ENCODE data around the gene SPOUT1.
"Not testable (repeated sequence)": the region's sequence is repeated elsewhere in the genome, so short reads cannot be mapped to it uniquely, and the experiment has no call there.

The SPOUT1 gene, protein sequence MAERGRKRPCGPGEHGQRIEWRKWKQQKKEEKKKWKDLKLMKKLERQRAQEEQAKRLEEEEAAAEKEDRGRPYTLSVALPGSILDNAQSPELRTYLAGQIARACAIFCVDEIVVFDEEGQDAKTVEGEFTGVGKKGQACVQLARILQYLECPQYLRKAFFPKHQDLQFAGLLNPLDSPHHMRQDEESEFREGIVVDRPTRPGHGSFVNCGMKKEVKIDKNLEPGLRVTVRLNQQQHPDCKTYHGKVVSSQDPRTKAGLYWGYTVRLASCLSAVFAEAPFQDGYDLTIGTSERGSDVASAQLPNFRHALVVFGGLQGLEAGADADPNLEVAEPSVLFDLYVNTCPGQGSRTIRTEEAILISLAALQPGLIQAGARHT

DNA sequence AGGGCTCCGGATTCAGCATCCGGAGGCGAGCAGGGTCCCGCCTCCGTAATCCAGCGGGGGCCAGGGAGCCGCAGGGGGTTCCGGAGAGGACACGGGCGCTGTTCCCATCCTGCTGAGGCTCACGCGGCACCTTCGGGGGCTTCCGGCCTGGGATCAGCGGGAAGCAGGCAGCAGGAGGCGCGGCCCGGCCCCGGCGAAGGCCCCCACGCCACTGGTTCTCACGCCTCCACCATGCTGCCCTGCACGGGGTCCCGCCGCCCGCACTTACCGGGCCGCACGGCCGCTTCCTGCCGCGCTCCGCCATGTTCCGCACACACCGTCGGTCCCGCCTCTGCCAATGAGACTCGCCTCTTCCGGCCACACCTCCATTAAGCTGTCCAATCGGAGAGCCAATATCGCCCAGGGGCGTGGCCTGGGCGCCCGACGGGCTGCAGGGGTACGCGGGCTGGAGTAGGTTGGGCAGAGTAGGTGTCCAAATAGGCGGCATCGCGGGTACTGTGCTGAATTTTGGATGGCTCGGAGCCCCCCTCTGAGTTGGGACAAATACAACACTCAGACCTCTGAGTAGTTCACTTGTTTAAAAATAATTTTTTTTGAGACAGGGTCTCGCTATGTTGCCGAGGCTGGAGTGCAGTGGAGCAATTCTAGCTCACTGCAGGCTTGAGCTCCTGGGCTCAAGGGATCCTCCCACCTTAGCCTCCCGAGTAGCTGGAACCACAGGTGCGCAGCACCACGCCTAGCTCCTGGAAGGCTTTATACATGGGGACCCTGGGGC lies at the start of gene SPOUT1:
SPOUT1 (minus strand) TSS at position 318 of the 775 bp plus-strand sequence; CDS start at position 304, 14 bp downstream.
- DNase-seq: peak; percentile 95 to 96 (median 96)

DNA sequence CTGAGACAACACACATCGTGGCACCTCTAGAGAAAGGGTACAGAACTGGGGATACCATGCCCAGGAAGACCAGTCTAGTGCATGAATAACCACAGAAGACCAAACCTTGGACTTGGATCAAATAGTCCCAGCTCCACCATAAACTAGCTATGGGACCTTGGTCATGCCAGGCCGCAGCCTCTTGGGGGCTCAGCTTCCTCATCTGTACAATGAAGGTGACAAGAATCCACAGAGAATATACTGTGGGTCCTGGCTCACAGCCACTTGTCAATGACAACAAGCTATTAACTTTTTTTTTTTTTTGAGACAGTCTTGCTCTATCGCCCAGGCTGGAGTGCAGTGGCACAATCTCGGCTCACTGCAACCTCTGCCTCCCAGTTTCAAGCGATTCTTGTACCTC lies 48.3 kb upstream of the SPOUT1 start:
- DNase-seq: no peak

DNA sequence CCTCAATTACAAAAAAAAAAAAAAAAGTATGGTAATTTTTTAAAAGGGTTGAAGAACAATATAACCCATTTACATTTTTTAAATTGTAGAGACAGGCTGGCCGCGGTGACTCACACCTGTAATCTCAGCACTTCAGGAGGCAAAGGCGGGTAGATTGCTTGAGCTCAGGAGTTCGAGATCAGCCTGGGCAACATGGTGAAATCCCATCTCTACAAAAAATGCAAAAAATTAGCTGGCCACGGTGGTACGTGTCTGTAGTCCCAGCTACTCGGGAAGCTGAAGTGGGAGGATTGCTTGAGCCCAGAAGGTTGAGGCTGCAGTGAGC lies 41.3 kb upstream of the SPOUT1 start:
- DNase-seq: not testable (repeated sequence)

DNA sequence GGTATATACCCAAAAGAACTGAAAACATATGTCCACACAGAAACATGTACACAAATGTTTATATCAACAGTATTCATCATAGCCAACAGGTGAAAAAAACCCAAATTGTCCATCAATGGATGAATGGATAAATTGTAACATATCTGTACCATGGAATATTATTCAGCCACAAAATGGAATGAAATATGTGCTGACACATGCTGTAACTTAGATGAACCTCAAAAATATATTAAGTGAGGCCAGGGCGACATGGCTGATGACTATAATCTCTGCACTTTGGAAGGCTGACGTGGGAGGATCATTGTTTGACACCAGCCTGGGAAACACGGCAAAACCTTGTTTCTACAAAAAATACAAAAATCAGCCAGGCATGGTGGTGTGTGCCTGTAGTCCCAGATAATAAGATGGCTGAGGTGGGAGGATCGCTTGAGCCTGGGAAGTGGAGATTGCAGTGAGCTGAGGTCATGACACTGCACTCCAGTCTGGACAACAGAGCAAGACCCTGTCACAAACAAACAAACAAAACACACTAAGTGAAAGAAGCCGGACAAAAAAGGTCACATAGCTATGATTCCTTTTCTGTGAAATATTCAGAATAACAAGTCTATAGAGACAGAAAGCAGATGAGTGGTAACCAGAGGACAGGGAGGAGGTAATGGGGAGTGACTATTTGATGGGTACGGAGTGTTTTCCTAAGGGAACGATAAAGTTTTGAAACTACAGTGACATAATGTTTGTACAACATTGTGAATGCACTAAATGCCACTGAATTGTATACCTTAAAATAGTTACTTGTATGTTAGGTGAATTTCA lies 40.7 kb upstream of the SPOUT1 start:
- no peak for DNase-seq

DNA sequence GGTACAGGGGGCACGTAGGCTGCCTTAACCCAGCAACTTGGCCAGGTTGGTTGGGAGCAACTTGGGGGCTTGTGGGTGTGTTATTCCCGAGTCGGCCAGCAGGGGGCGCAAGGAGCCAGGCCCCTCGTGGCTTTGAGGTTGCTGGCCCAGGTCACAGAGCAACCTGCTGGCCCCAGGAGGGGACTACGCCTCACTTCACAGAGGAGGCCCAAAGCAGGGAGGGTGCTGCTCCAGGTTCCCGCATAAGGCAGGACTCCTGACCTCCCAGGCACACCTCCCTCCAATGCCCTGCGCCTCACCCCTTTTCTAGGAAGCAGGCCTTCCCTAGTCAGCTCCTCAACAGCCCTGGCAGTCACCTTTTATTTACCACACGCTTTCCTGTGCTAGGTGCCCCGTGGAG lies 34.1 kb upstream of the SPOUT1 start:
- peak; percentile 65 to 85 (median 76) for DNase-seq

DNA sequence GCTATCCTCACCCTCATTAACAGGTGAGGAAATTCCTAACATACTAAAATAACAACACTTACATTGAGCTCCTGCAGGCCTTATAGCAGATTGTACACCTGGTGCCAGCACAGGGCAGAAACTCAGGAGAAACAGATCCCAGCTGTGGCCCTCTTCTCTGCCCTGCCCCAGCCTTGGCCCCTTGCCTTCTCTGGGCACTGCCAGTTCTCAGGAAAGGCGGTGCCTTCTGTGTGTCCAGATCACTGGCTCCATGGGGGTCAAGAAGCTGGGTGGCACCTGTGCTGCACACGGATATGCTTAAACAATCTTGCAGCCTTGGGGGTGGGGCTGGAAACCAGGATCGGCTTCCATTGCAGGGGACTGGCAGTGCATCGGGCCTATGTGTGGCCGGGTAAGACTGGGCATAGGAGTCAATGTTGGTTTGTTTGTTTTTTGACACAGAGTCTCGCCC lies 32.8 kb upstream of the SPOUT1 start:
- no peak for DNase-seq

DNA sequence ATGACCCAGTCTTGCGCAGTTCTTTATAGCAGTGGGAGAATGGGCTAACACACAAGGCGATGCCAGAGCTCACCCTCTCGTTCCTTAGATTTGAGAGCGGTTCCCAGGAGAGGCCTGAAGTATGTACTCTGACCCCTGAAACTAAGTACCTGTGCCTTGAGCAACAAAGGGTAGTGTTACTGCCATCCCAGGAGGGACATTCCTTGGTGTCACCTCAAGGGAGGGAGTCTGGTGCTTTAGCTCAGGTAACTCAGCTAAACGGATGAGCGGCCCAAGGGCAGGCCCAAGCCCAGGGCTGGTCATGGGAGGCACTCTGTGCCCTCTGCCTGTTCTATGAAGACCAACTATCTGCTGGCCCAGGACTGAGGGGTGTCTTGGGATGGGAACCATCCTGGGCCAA lies 31.9 kb upstream of the SPOUT1 start:
- no peak for DNase-seq

DNA sequence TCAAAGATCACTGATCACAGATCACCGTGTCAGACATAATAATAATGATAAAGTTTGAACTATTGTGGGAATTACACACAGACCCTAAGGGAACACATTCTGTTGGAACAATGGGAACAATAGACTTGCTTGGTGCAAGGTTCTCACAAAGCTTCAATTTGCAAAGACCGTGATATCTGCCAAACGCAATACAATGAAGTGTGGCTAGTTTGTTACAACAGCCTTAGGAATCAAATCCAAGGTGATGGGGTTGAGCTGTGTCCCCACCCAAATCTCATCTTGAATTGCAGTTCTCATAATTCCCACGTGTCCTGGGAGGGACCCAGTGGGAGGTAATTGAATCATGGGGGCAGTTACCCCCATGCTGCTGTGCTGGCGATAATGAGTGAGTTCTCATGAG lies 31.3 kb upstream of the SPOUT1 start:
- no peak for DNase-seq

DNA sequence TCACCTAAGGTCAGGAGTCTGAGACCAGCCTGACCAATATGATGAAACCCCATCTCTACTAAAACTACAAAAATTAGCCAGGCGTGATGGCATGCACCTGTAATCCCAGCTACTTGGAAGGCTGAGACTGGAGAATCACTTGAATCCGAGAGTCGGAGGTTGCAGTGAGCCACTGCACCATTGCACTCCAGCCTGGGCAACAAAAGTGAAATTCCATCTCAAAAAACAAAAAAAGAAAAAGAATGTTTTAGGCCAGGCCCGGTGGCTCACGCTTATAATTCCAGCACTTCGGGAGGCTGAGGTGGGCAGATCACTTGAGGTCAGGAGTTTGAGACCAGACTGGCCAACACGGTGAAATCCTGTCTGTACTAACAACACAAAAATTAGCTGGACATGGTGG lies 28.9 kb upstream of the SPOUT1 start:
- DNase-seq: not testable (repeated sequence)

DNA sequence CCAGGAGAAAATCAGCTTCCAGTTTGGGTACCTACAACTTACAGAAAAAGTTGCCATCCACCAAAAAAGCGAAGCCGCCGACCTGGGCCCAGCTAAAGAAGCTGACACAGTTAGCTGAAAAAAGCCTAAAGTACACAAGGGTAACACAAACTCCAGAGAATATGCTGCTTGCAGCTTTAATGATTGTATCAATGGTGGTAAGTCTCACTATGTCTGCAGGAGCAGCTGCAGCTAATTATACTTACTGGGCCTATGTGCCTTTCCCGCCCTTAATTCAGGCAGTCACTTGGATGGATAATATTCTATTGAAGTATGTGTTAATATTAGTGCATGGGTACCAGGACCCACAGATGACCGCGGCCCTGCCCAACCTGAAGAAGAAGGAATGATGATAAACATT lies 24.9 kb upstream of the SPOUT1 start:
- not testable (repeated sequence) for DNase-seq

DNA sequence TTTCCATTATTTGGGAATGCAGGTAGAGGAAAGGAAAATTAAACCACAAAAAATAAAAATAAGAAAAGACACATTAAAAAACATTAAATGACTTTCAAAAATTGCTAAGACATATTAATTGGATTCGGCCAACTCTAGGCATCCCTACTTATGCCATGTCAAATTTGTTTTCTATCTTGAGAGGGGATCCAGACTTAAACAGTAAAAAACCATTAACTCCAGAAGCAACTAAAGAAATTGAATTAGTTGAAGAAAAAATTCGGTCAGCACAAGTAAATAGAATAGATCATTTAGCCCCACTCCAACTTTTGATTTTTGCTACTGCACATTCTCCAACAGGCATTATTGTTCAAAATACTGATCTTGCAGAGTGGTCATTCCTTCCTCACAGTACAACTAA lies 23.1 kb upstream of the SPOUT1 start:
- not testable (repeated sequence) for DNase-seq

DNA sequence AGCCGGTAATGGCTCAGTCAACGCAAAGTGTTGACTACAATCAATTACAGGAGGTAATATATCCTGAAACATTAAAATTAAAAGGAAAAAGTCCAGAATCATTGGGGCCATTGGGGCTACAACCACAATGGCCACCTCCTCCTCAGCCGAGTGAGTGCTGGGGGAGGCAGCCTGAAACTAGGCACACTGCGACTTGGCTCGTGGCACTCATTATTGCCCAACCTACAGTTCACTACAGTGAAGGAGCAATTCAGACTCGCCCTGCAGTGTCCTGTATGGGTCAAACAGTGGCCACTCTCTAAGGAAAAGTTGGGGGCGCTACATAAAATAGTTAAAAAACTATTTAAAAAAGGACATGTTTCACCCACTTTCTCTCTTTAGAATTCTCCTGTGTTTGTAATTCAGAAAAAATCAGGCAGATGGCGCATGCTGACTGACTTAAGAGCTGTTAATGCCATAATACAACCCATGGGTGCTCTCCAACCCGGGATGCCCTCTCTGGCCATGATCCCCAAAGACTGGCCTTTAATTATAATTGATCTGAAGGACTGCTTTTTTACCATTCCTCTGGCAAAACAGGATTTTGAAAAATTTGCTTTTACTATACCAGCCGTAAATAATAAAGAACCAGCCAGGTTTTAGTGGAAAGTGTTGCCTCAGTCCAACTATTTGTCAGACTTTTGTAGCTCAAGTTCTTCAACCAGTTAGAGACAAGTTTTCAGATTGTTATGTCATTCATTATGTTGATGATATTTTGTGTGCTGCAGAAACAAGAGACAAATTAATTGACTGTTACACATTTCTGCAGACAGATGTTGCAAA lies 22.4 kb upstream of the SPOUT1 start:
- peak; percentile 65 to 69 (median 65) for DNase-seq

DNA sequence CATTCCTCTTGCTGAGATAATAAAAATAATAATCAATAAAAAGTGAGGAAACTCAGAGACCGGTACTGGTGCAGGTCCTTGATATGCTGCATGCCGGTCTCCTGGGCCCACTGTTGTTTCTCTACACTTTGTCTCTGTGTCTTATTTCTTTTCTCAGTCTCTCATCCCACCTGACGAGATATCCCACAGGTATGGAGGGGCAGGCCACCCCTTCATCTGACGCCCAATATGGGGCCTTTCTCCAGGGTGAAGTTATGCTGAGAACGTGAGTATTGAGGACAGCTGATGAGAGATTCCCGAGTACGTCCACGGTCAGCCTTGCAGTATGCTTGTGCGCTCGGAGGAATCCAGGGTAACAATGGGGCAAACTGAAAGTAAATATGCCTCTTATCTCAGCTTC lies 21.4 kb upstream of the SPOUT1 start:
- not testable (repeated sequence) for DNase-seq

DNA sequence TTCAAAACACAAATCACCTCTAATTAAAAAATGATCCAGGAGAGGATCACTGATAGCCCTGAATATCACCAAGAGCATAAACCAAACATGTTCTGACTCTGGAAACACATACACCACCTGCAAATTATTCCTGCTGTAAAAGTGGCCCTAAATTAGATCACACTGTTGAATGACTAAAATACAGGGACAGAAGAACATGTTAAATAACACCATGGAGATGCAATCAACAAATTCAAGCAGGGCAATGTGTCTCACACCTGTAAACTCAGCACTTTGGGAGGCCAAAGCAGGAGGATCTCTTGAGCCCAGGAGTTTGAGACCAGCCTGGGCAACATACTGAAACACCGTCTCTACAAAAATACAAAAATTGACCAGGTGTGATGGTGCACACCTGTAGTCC lies 18.2 kb upstream of the SPOUT1 start:
- DNase-seq: no peak

DNA sequence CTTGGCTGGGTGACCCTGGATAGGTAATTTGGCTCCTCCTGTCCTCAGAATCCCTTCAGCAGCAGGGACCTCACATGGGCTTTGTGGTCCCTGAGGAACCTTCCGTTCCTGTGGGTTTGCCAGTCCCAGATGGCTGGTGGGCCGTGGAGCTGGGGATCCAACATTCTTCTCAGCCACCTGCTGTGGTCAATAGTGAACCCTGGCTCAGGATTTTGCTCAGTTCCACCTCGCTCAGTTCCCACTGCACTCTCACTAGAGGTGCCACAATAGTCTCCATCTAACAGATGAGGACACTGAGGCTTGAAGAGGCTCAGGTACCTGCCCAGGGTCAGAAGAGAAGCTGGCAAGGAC lies 17.1 kb upstream of the SPOUT1 start:
- no peak for DNase-seq

DNA sequence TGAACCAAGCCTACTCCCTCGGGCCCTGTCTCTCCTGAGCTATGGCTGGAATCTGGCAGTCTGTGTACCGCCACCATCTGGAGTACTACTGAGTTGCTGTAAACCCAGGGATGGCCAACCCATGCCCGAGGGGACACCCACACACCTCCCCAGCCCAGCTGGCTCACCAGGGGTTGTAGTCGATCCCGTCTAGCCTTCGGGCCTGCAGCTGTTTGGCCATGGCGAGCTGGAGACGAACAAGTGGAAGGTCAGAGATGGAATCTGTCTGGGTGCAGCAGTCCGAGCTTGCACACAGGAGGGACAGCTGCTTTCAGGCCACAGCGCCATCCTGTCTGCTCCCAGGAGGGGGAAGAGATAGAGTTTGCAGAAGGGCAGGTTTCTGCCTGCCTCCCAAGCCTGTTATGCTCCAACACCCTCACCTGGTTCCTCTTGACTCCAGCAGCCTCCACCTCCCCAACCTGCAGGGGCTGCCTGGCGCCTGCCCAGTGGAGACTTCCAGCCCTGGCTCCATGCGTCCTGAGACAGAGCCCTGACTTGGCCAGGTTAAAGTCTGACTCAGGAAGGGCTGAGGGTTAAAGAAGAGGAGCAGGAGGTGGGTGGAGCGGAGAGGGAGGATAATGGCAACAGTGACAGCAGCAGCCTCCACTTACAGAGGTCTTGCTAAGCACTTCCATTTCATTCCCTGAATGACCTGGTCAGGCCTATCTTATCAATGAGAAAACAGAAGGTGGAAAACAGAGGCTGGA lies 15.8 kb upstream of the SPOUT1 start:
- no peak for DNase-seq

DNA sequence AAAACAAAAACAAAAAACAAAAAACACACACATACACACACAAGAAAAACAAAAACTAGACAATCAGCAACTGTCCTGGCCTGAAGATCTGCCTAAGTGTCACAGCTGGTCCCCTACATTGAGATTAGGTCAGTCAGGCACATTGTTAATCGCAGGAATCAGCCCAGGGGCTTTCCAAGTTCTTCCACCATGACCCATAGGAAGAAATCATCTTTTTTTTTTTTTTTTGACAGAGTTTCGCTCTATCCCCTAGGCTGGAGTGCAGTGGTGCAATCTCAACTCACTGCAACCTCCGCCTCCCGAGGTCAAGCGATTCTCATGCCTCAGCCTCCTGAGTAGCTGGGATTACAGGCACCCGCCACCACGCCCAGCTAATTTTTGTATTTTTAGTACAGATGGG lies 13.6 kb upstream of the SPOUT1 start:
- not testable (repeated sequence) for DNase-seq

DNA sequence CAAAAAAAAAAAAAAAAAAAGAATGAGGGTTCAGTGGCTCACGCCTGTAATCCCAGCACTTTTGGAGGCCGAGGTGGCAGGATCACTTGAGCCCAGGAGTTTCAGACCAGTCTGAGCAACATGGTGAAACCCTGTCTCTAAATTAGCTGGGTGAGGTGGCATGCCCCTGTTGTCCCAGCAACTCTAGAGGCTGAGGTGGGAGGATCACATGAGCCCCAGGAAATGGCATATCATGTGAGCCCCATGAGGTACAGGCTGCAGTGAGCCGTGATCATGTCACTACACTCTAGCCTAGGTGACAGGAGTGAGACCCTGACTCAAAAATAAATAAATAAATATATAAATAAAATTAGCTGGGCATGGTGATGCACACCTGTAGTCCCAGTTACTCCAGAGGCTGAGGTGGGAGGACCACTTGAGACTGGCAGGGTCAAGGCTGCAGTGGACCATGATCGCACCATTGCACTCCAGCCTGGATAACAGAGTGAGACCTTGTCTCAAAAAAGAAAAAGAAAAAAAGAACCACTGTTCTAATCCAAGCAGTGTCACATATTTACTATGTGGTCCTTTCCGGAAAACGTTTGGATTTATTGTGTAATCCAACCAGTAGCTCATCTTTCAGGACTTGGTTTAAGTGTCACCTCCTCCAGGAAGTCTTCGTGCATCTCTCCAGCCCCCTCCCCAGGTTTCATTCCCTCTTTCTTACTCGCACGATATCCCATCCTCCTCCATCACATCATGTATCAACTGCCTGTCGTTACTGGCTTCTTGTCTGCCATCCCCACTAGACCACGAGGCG lies 12.3 kb upstream of the SPOUT1 start:
- DNase-seq: peak in 2 of 3 donors; percentile 26 to 42

DNA sequence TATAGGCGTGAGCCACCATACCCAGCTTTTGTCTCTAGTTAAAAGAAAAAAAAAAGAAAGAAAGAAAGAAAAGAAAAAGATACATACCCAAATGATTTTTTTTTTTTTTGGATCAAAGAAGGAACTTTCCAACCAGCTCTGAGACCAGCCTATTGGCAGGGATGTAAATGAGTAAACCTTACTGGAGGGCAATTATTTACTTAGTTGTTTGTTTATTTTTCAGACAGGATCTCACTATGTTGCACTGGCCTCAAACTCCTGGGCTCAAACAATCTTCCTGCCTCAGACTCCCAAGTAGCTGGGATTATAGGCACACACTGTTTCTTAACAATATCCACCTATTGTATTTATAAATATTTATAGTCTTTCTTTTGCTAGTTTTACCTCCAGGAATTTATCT lies 10.9 kb upstream of the SPOUT1 start:
- no peak for DNase-seq

DNA sequence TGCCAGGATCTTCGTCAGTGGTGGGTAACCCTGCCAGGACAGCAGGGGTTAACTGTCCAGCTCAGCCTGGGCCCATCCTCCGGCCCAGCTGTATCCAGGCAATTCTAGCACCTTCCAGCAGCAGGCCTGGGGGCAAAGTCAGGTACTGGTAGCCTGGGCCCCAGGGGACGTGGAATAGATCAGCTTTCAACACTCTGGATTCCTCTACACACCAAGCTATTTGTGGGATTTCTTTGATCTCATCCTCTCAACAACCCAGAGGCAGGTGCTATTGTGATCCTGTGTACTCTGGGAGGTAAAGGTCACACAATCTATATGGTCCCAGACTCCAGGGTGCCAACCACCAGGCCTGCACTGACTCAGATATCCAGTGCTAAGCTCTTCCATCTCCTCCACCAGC lies 8.7 kb upstream of the SPOUT1 start:
- DNase-seq: no peak

Data from suppressor macrophage treated with lipopolysaccharide for 1 hour (primary cell).